Hair follicular keratinocyte (primary cell): Measurements from ENCODE around the gene CLIP4. TPM values are rescaled to one million over a fixed set of nuclear protein-coding genes. Genes with fewer than 3 reads are reported as not detected.

Source experiments
- total RNA-seq: library from RNA; depleted of rRNA; stranded (reverse); fragments of >200 nt; gene quantifications from 2 replicates; pipeline ENCODE4 v1.2.3, GENCODE V29; 2015

Gene CLIP4
- total RNA-seq: 32.1 and 37.1 TPM in 2 replicates

GRCh38 chr2:29114946-29115609, at the start of gene CLIP4:
Gene CLIP4, plus strand, starts transcription at chr2:29115415. Its CDS starts 5,974 bp downstream, at chr2:29121389.

GRCh38 chr2:29074411-29074810, 40.8 kb upstream of the CLIP4 start, which contains the start of gene PCARE:
Gene PCARE, minus strand, starts transcription at chr2:29074523. Its CDS starts 262 bp downstream, at chr2:29074261.

Other genes starting within 250 kb of the CLIP4 start
- gene TRMT61B, start 245.1 kb upstream of the CLIP4 start, total RNA-seq: 8.4 and 11.3 TPM in 2 replicates
- 37.6 and 61.1 TPM in 2 replicates for gene WDR43, start 220.7 kb upstream of the CLIP4 start, total RNA-seq
- gene TOGARAM2, start 134.1 kb upstream of the CLIP4 start, total RNA-seq: not detected in 2 replicates
- gene PCARE, start 40.9 kb upstream of the CLIP4 start, total RNA-seq: not detected in 2 replicates